ENCODE data around the gene WAPL. TPM values are rescaled to one million over a fixed set of nuclear protein-coding genes. Genes with fewer than 3 reads are reported as not detected.

Gene WAPL
- total RNA-seq, 2 experiments from 2014 or later = 51.1 to 75.7 TPM

- no peaks in the 10 kb centered on the region for H3K9me3 ChIP-seq (ENCODE audit: low read length)
- H4K20me1 ChIP-seq (ENCODE audit: insufficient read depth, low read length) = no peaks in the 10 kb centered on the region
- DNase-seq (ENCODE audit: low spot score) = no peak
- no peak overlapping the region for H3K4me2 ChIP-seq (ENCODE audit: low read length)
- no TSS peak for BruUV-seq (replicated peaks)
- H3K9me2 ChIP-seq (ENCODE audit: insufficient read depth, low read length) = no peaks in the 10 kb centered on the region
- POLR2A ChIA-PET = no interaction called here
- H3K4me3 ChIP-seq (ENCODE audit: low read depth, low read length, poor library complexity, severe bottlenecking) = no peak overlapping the region
- TF ChIP-seq CTCF (conservative IDR thresholded peaks at IDR 0.05; ENCODE audit: low read length) = no peak
- no peak for TF ChIP-seq EZH2phosphoT487 (IDR thresholded peaks at IDR 0.05; ENCODE audit: borderline replicate concordance, low read depth, low read length)
- H2AFZ ChIP-seq (ENCODE audit: low read length) = no peak overlapping the region
- intact Hi-C loops (cut with micrococcal nuclease; ENCODE audit: unreplicated experiment) = no loop called here
- peaks cover 61% of the 10 kb centered on the region for H3K36me3 ChIP-seq (ENCODE audit: insufficient read depth, low read length)
- H3K79me2 ChIP-seq (ENCODE audit: insufficient read depth, low read depth, low read length) = no peaks in the 10 kb centered on the region
- peaks cover 33% of the 10 kb centered on the region for H3K4me1 ChIP-seq (ENCODE audit: insufficient read depth, low read length, poor library complexity, severe bottlenecking)
- CTCF ChIA-PET (ENCODE audit: unreplicated experiment) = no interaction called here
- no peak overlapping the region for H3K27ac ChIP-seq (ENCODE audit: low read depth, low read length, poor library complexity, severe bottlenecking)
Observed at GRCh38 chr10:86434656-86435055, 86.9 kb downstream of the WAPL start.

GRCh38 chr10:86423739-86424138 lies 97.9 kb downstream of the WAPL start:
- intact Hi-C loops (cut with micrococcal nuclease; ENCODE audit: unreplicated experiment) = no loop called here
- Histone ChIP-seq H3K36me3 (ENCODE audit: insufficient read depth, low read length) (no peaks in the 10 kb centered on the region), H3K27ac (ENCODE audit: low read depth, low read length, poor library complexity, severe bottlenecking) (no peak overlapping the region), H3K79me2 (ENCODE audit: insufficient read depth, low read depth, low read length) (no peaks in the 10 kb centered on the region), H3K9me3 (ENCODE audit: low read length) (no peaks in the 10 kb centered on the region), H2AFZ (ENCODE audit: low read length) (peak overlapping the region; percentile 31; the same call in 1 of the 2 replicates), H3K4me3 (ENCODE audit: low read depth, low read length, poor library complexity, severe bottlenecking) (no peak overlapping the region), H3K4me2 (ENCODE audit: low read length) (no peak overlapping the region; the same call in 1 of the 2 replicates), H3K9me2 (ENCODE audit: insufficient read depth, low read length) (no peaks in the 10 kb centered on the region), H4K20me1 (ENCODE audit: insufficient read depth, low read length) (no peaks in the 10 kb centered on the region), H3K4me1 (ENCODE audit: insufficient read depth, low read length, poor library complexity, severe bottlenecking) (peaks cover 32% of the 10 kb centered on the region)
- no peak for TF ChIP-seq EZH2phosphoT487 (IDR thresholded peaks at IDR 0.05; ENCODE audit: borderline replicate concordance, low read depth, low read length)
- no peak for TF ChIP-seq CTCF (conservative IDR thresholded peaks at IDR 0.05; ENCODE audit: low read length)
- BruUV-seq (replicated peaks) = no TSS peak
- DNase-seq (ENCODE audit: low spot score) = no peak
- CTCF ChIA-PET (ENCODE audit: unreplicated experiment) = no interaction called here
- POLR2A ChIA-PET = no interaction called here

- peak overlapping the region; percentile 41 for H3K4me2 ChIP-seq (ENCODE audit: low read length)
Observed at GRCh38 chr10:86419101-86419500, 102.5 kb downstream of the WAPL start.

More at GRCh38 chr10:86419101-86419500, 102.5 kb downstream of the WAPL start:
- POLR2A ChIA-PET = interaction anchor here (0.6 to 5.6 kb wide), 5 partner anchors 11 to 183 kb away, joined by 3 to 53 read pairs (median 8); no protein-coding TSS in a partner anchor
- CTCF ChIA-PET (ENCODE audit: unreplicated experiment) = no interaction called here
- Histone ChIP-seq H3K27ac (ENCODE audit: low read depth, low read length, poor library complexity, severe bottlenecking) (peak overlapping the region; percentile 42), H3K36me3 (ENCODE audit: insufficient read depth, low read length) (no peaks in the 10 kb centered on the region), H2AFZ (ENCODE audit: low read length) (peak overlapping the region; percentile 70), H3K79me2 (ENCODE audit: insufficient read depth, low read depth, low read length) (no peaks in the 10 kb centered on the region), H3K9me2 (ENCODE audit: insufficient read depth, low read length) (no peaks in the 10 kb centered on the region), H3K4me1 (ENCODE audit: insufficient read depth, low read length, poor library complexity, severe bottlenecking) (peaks cover 77% of the 10 kb centered on the region), H4K20me1 (ENCODE audit: insufficient read depth, low read length) (no peaks in the 10 kb centered on the region), H3K9me3 (ENCODE audit: low read length) (no peaks in the 10 kb centered on the region), H3K4me3 (ENCODE audit: low read depth, low read length, poor library complexity, severe bottlenecking) (no peak overlapping the region)
- peak; percentile 51 for DNase-seq (ENCODE audit: low spot score)
- BruUV-seq (replicated peaks) = no TSS peak
- no peak for TF ChIP-seq EZH2phosphoT487 (IDR thresholded peaks at IDR 0.05; ENCODE audit: borderline replicate concordance, low read depth, low read length)
- TF ChIP-seq CTCF (conservative IDR thresholded peaks at IDR 0.05; ENCODE audit: low read length) = no peak
- intact Hi-C loops (cut with micrococcal nuclease; ENCODE audit: unreplicated experiment) = no loop called here
